GM12892 (cell line): Measurements from ENCODE around the gene PRSS27.

Source experiments
- POLR2A ChIP-seq: IDR thresholded peaks from 2 replicates; pipeline ENCODE4 v1.6.1; 2011; ENCODE audit warnings: low read depth, low read length, control low read depth
- POLR2AphosphoS5 ChIP-seq: IDR thresholded peaks from 2 replicates; pipeline ENCODE4 v1.6.1; 2011; ENCODE audit warnings: low read depth, low read length, control low read depth

GRCh38 chr16:2717383-2718263 is 2.4 kb downstream of the PRSS27 start:
- no peak for TF ChIP-seq POLR2AphosphoS5
- TF ChIP-seq POLR2A: no peak
